ENCODE data around the gene WDFY4. TPM values are rescaled to one million over a fixed set of nuclear protein-coding genes. Genes with fewer than 3 reads are reported as not detected.

Gene WDFY4
- total and polyA plus RNA-seq, 2 donors (not counting 1 experiment from before 2014, with no cell fraction given) = 0.06 to 0.66 TPM

GRCh38 chr10:48791267-48791928 lies 106.7 kb downstream of the WDFY4 start:
- no peak overlapping the region for H2AFZ ChIP-seq (ENCODE audit: low read length)
- no peaks in the 10 kb centered on the region for H3K79me2 ChIP-seq (ENCODE audit: control insufficient read depth, insufficient read depth, low read length)
- H3K4me3 ChIP-seq (replicated peaks in 1 of 4; ENCODE audit: control extremely low read depth in 1 of 4, insufficient read depth in 1 of 4, low read depth in 3 of 4, low read length in 4 of 4) = no peak overlapping the region
- peaks cover 2% of the 10 kb centered on the region for H3K27me3 ChIP-seq (ENCODE audit: control insufficient read depth, insufficient read depth, low read length)
- no peak overlapping the region for H3K4me2 ChIP-seq (ENCODE audit: extremely low read depth, insufficient read depth, low read length)
- H4K20me1 ChIP-seq (ENCODE audit: control insufficient read depth, extremely low read depth, insufficient read depth, low read length) = no peaks in the 10 kb centered on the region
- H3K9me3 ChIP-seq (ENCODE audit: control insufficient read depth, insufficient read depth, low read depth, low read length) = no peaks in the 10 kb centered on the region
- no peak for TF ChIP-seq EZH2 (IDR thresholded peaks at IDR 0.05; ENCODE audit: low read length, missing control alignments)
- TF ChIP-seq CTCF (conservative IDR thresholded peaks at IDR 0.05 in 1 of 2, IDR thresholded peaks at IDR 0.05 in 1 of 2; ENCODE audit: low read depth in 1 of 2, low read length in 2 of 2) = no peak
- H3K9ac ChIP-seq (ENCODE audit: insufficient read depth, low read length) = no peak overlapping the region
- H3K27ac ChIP-seq (ENCODE audit: insufficient read depth, low read length) = no peak overlapping the region
- H3K36me3 ChIP-seq (ENCODE audit: control insufficient read depth, insufficient read depth, low read length) = no peaks in the 10 kb centered on the region
- H3K4me1 ChIP-seq (ENCODE audit: control insufficient read depth, extremely low read depth, insufficient read depth, low read length) = no peaks in the 10 kb centered on the region
- DNase-seq (ENCODE audit: low read depth in 2 of 2) = no peak

DNA sequence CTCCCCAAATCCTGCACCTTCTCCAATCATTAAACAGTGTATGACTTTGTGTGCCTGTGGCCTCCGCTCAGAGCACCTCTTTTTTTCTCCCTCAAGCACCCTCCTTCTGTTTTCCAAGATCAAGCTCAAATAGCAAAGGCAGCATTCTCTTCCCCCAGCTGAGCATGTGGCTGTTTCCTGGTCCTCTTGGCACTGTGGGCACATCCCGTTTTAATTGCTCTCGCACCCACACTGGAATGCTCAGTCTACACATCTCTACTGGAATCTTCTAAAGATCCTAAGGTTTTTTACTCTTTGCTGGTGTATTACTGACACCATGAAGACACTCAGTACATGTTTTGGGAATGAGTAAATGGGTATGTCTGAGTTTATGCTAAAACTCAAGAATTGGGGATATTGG lies 107.4 kb downstream of the WDFY4 start:
- no peaks in the 10 kb centered on the region for H4K20me1 ChIP-seq (ENCODE audit: control insufficient read depth, extremely low read depth, insufficient read depth, low read length)
- H3K4me1 ChIP-seq (ENCODE audit: control insufficient read depth, extremely low read depth, insufficient read depth, low read length) = no peaks in the 10 kb centered on the region
- no peak overlapping the region for H3K9ac ChIP-seq (ENCODE audit: insufficient read depth, low read length)
- DNase-seq (ENCODE audit: low read depth in 2 of 2) = peak in 1 of 2 donors; percentile 32
- no peak overlapping the region for H3K4me2 ChIP-seq (ENCODE audit: extremely low read depth, insufficient read depth, low read length)
- no peaks in the 10 kb centered on the region for H3K36me3 ChIP-seq (ENCODE audit: control insufficient read depth, insufficient read depth, low read length)
- no peak overlapping the region for H3K4me3 ChIP-seq (replicated peaks in 1 of 4; ENCODE audit: control extremely low read depth in 1 of 4, insufficient read depth in 1 of 4, low read depth in 3 of 4, low read length in 4 of 4)
- H3K27me3 ChIP-seq (ENCODE audit: control insufficient read depth, insufficient read depth, low read length) = peaks cover 2% of the 10 kb centered on the region
- H3K27ac ChIP-seq (ENCODE audit: insufficient read depth, low read length) = no peak overlapping the region
- H3K9me3 ChIP-seq (ENCODE audit: control insufficient read depth, insufficient read depth, low read depth, low read length) = no peaks in the 10 kb centered on the region
- H3K79me2 ChIP-seq (ENCODE audit: control insufficient read depth, insufficient read depth, low read length) = no peaks in the 10 kb centered on the region
- no peak for TF ChIP-seq EZH2 (IDR thresholded peaks at IDR 0.05; ENCODE audit: low read length, missing control alignments)
- TF ChIP-seq CTCF (conservative IDR thresholded peaks at IDR 0.05 in 1 of 2, IDR thresholded peaks at IDR 0.05 in 1 of 2; ENCODE audit: low read depth in 1 of 2, low read length in 2 of 2) = no peak
- H2AFZ ChIP-seq (ENCODE audit: low read length) = no peak overlapping the region

- Histone ChIP-seq H2AFZ (ENCODE audit: low read length) (no peak overlapping the region), H4K20me1 (ENCODE audit: control insufficient read depth, extremely low read depth, insufficient read depth, low read length) (no peaks in the 10 kb centered on the region), H3K27ac (ENCODE audit: insufficient read depth, low read length) (no peak overlapping the region), H3K4me1 (ENCODE audit: control insufficient read depth, extremely low read depth, insufficient read depth, low read length) (no peaks in the 10 kb centered on the region), H3K4me3 (replicated peaks in 1 of 4; ENCODE audit: control extremely low read depth in 1 of 4, insufficient read depth in 1 of 4, low read depth in 3 of 4, low read length in 4 of 4) (no peak overlapping the region), H3K9ac (ENCODE audit: insufficient read depth, low read length) (no peak overlapping the region), H3K27me3 (ENCODE audit: control insufficient read depth, insufficient read depth, low read length) (peaks cover 2% of the 10 kb centered on the region), H3K79me2 (ENCODE audit: control insufficient read depth, insufficient read depth, low read length) (no peaks in the 10 kb centered on the region), H3K9me3 (ENCODE audit: control insufficient read depth, insufficient read depth, low read depth, low read length) (no peaks in the 10 kb centered on the region), H3K4me2 (ENCODE audit: extremely low read depth, insufficient read depth, low read length) (no peak overlapping the region), H3K36me3 (ENCODE audit: control insufficient read depth, insufficient read depth, low read length) (no peaks in the 10 kb centered on the region)
- peak; percentile 30 to 87 for DNase-seq (ENCODE audit: low read depth in 2 of 2)
- TF ChIP-seq EZH2 (IDR thresholded peaks at IDR 0.05; ENCODE audit: low read length, missing control alignments) (no peak), CTCF (conservative IDR thresholded peaks at IDR 0.05 in 1 of 2, IDR thresholded peaks at IDR 0.05 in 1 of 2; ENCODE audit: low read depth in 1 of 2, low read length in 2 of 2) (no peak)
Measured at GRCh38 chr10:48792687-48793096, 108.0 kb downstream of the WDFY4 start.
